AG08396 (cell line): Measurements from ENCODE around the gene ETNPPL.

Source experiments
- DNase-seq: peaks from one replicate; pipeline ENCODE4 v3.0.0; 2012; ENCODE audit warnings: low spot score, mixed read lengths

The ETNPPL gene

GRCh38 chr4:108762559-108763225, at the start of gene ETNPPL:
TSS of gene ETNPPL (minus strand) at chr4:108763053. CDS start at chr4:108762898, 155 bp downstream.
- peak; percentile 30 for DNase-seq

- DNase-seq: no peak
Observed at GRCh38 chr4:108811486-108811885, 48.6 kb upstream of the ETNPPL start.

- DNase-seq: no peak
Observed at GRCh38 chr4:108810087-108810486, 47.2 kb upstream of the ETNPPL start.

DNA sequence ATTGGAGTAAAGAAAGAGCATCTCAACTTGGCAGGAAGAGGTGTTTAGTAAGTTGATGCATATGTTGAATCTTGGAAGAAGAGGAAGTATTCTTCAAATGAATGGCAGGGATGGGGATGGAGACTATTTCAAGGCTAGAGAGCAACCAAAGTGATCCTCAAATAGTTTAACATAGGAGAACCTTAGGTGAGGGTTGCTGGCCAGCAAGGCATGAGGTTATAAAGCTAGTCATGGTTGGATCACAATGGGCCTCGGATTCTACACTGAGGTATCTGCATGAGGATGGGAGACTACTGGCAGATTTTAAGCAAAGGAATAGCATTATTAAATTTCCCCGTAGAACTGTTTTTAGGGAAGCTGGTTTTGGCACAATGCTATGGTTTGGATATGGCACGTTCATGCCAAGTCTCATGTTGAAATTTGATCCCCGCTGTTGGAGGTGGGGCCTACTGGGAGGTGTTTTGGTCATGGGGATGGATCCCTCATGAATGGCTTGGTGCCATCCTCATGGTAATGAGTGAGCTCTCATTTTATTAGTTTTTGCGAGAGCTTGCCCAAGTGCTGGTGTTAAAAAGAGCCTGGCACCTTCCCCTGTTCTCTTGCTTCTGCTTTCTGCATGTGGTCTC, 41.9 kb upstream of the ETNPPL start:
- DNase-seq: no peak

GRCh38 chr4:108799306-108799705, 36.5 kb upstream of the ETNPPL start:
- no peak for DNase-seq

DNA sequence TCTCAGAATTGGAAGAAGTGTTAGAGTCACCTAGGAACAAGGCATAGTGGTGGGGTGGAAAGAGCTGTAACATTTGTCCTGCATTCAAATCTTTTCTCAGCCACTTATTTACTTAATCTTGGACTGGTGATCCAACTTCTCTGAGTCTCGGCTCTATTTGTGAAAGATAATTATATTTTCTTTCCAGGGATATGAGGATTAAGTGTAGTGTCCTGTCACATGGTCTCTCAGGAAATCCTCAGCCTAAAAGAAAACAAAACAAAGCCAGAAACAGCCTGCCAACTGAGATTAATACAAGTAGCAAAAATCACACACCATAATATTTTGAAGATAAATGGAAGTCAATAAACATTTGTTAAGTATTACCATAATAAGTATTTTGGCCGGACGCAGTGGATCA, 33.3 kb upstream of the ETNPPL start:
- no peak for DNase-seq

- no peak for DNase-seq
Observed at GRCh38 chr4:108795733-108796132, 32.9 kb upstream of the ETNPPL start.

DNA sequence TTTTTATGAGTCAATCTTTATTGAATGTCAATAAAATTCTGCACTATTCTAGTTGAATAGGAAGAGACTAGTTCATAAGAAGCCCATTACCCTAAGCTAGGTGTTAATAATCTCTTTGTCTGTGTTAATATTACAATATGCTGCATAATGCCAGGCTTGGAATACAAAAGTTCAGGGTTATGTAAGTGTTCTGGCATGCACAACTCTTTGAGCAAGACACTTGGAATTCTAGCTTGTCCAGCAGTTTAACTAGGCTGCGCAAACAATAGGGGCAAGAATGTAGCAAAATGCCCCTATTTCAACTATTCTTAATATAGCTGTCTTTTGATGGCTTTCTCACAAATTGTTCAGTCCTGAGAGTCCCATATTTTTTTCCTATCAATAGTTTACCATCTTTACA, 31.3 kb upstream of the ETNPPL start:
- DNase-seq: no peak

DNA sequence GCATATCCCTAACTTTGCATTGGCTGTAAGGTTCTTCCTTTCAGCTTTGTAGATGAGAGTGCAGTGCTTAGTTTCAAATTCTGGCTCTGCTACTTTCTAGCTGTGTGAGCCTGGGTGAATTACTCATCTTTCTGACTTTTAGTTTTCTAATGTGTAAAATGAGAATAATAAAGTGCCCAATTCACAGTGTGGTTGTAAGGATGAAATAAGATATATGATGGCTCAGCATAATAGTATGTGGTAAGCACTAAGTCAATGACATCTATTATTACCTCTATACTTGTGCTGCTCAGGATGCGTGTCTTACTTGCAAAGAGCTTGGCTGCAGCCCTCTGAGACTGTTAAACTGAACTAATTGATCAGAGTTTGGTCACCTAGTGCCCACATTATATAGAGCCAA, 30.6 kb upstream of the ETNPPL start:
- no peak for DNase-seq

DNA sequence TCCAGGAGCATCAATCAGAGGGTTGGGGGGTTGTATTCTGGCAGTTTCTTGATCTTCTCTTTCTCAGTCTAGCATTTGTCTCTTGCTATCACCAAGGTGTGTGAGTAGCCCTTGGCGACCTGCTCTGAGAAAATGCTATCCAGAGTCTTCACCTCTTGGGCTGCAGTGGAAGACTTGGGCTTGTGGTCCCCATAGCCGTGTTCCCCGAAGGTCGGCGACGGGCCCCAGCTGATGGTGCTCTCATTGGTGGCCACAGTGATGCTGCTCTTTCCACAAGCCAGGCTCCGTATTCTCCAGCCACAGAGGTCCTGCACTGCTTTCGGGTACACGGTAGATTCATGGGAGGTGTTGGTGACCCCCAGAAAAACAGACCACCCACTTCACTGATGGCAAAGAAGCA, 25.9 kb upstream of the ETNPPL start:
- DNase-seq: no peak

DNA sequence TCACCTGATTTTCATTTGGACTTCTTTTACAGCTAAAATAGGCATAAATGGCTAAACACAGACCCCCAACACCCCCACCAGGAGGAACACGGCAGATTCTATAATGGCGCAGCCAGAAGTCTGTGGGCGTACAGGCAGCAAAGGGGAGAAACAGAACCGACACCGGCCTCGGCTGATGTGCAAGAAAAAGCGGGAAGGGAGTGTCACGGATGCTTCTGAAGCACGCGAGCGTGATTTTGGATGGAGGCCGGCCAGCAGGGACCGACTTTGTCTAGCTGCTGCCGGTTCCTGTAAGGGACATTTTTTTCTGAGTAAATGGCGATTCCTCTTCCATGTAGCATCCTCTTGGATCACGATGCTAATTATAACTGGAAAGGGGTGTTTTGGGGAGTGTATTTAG, 24.9 kb upstream of the ETNPPL start:
- no peak for DNase-seq

GRCh38 chr4:108787106-108787505, 24.3 kb upstream of the ETNPPL start:
- no peak for DNase-seq

- DNase-seq: no peak
Observed at GRCh38 chr4:108786351-108786750, 23.5 kb upstream of the ETNPPL start.

DNA sequence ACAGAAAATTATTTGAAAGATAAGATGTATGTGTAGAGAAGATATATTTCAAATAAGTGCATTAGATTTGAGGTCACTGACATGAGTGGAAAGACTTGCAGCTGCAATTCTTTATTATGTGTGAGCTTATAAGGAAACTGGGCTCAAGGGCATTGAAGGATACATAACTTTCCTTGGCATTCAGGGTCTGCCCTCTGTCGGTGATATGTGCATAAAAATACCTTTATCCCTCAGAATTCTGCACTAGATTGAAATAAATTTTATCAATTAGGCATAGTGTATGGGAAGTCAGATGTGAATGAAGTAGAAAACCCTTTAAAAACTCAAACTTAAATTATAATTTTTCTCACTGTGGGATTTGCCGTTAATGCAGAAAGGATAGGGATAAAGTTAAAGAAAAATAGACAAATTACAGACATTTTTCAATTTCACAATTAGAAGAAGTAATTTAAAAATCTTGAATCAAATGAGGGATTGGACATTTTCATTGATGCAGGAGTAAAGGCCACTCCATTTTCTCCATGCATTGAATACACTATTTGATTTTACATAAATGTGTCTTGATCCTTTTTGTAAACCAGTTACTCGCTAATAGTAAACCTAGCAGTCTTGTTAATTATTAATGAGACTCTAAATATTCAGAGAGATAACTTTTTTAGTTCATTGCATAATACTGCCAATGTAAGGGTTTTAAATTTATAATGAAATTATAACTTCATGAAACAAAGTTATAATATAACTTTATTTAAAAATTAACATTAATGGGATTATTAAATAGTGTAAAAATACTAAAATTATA, 21.0 kb upstream of the ETNPPL start:
- DNase-seq: no peak

GRCh38 chr4:108779958-108780357, 17.1 kb upstream of the ETNPPL start:
- DNase-seq: no peak

GRCh38 chr4:108777388-108777787, 14.5 kb upstream of the ETNPPL start:
- no peak for DNase-seq

GRCh38 chr4:108775921-108776320, 13.1 kb upstream of the ETNPPL start:
- no peak for DNase-seq

- no peak for DNase-seq
Observed at GRCh38 chr4:108774809-108775530, 12.1 kb upstream of the ETNPPL start.

DNA sequence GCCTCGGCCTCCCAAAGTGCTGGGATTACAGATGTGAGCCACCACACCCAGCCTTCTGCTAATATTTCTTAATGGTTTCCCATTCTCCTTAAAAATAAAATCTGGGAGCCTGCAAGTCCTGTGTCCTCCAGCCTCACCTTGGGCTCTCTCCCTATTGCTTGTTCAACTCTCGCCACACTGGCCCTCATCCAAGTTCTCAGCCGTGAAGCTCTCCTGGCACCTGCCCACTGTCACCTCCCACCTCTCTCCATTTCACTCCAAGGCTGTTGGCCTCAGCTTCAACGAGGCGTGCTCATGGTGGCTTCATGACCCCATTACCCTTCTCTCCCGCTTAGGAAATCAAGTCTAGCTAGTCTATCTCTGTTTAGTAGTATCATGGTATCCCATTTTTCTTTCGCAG, 9.5 kb upstream of the ETNPPL start:
- DNase-seq: no peak

GRCh38 chr4:108766058-108766457, 3.2 kb upstream of the ETNPPL start:
- no peak for DNase-seq

- no peak for DNase-seq
Observed at GRCh38 chr4:108763986-108764385, 1.1 kb upstream of the ETNPPL start.

GRCh38 chr4:108763226-108763593, 357 bp upstream of the ETNPPL start:
- DNase-seq: no peak

GRCh38 chr4:108758498-108758897, 4.4 kb downstream of the ETNPPL start:
- no peak for DNase-seq
